GM19463 (cell line): Measurements from ENCODE around the gene TOR1A.

Source experiments
- ATAC-seq: cut with Tn5 transposase; IDR thresholded peaks from one replicate; pipeline ENCODE4 v1.9.1; 2021; ENCODE audit warnings: mild to moderate bottlenecking, moderate library complexity; ENCODE audit not compliant: unreplicated experiment

Gene TOR1A

GRCh38 chr9:129823935-129824601 lies at the start of gene TOR1A:
TSS of gene TOR1A (minus strand) at chr9:129824136. CDS start at chr9:129824085, 51 bp downstream.
- ATAC-seq, result peak; percentile 94

GRCh38 chr9:129871046-129871445 lies 47.1 kb upstream of the TOR1A start:
- ATAC-seq, result no peak

DNA sequence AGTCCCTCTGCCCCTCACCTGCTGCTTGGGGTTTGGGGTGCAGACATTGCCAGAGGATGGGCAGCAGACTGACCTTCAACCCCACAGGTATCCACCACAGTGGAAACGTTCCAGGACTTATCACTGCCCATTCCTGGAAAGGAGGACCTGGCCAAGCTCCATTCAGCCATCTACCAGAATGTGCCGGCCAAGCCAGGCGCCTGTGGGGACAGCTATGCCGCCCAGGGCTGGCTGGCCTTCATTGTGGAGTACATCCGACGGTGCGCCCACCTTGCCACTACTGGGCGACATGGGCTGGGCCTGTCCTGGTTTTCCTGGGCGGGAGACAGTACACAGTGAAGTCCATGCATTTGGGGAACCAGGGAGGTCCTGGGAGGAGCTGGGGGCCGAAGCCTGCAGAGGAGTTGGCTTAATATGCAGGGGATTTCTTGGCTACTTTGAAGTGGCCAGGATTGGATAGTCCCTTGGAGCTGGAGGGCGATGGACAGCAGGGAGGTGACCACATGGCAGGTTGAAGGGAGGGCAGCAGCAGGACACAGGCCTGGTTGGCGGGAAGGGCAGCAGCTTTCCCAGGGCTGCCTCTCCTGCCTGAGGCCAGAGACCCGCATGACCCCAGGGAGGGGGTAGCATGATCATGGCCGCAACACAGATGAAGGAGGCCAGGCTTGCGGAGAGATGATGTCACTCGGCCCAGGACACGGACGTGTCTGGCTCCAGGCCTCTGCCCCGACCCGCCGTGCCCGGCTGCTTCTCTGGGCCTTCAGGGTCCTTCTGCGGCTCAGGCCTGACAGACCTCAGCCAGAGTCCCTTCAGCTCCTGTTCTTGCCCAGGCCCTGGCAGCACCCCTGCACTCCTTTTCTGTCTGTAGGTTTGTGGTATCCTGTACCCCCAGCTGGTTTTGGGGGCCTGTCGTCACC lies 45.9 kb upstream of the TOR1A start:
- no peak for ATAC-seq

- ATAC-seq, result no peak
Measured at GRCh38 chr9:129868872-129869486, 45.0 kb upstream of the TOR1A start.

GRCh38 chr9:129868023-129868871 lies 44.3 kb upstream of the TOR1A start:
- no peak for ATAC-seq

DNA sequence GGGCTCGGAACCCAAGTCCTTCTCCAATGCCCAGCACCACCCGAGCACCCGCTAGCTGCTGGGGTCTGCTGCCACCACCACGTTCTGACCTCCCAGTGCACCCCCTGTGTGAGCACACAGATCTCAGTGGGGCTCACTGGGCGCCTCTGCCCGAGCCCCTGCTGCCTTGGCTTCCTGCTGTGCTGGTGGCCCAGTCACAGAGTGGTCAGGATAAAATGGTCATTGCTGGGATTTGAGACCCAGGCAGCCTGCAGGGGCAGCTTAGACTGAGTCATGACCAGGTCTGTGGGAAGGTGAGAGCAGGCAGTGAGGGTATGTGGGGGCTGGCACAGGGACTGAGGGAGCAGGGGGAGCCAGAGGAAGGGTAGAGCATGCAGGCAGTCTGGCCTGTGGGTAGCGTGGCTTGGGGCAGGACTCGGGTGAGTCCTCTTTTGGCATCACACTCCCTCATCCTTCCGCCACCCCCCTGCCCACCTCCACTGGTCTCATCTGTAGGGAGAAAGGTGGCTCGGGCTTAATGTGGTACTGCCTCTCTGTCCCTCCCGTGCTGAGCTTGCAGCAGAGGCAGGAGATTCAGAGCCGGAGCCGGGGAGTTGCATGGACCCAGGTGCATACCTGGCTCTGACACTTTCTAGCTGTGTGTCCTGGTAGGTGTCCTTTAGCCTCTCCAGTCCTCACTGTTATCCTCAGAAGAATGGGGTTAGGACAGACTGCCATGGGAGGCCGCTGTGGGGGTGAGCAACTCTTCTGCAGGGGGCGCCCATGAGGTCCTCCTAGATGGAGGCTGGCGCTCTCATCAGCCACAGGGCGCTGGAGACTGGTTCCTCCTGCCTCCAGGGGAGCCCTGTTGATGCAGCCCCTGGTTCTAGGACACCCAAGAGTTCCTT lies 43.4 kb upstream of the TOR1A start:
- no peak for ATAC-seq

DNA sequence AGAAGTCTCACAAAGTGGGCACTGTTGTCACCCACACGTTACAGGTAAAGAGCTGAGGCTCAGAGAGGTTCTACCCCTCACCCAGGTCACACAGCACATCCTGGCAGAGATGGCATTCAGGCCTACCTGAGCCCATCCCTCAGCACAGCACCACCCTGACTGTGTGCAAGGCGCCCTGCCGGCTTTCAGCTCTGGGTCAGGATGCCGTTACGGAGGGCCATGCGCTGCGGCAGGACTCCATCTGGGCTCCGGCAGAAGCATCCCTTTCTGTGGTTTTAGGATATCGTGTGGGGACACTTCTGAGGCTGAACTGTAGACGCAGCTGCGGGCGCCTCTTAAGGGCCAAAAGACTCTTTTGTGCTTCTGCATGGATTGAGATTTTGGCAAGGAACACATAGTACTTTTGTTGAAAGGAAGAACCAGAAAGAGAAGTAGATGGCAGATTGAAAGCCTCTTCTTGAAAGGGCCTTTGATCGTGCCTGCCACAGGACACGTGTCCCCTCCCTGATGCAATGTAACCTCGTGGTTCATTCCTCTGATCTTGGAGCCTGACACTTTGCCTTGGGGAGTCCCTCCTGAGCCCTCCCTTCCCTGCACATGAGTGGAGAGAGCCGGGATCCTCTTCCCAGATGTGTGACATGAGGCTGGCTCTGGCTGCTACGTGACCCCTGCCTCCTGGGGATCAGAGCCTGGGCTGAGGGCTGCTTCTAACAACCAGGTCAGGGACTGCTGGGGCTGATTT lies 42.6 kb upstream of the TOR1A start:
- ATAC-seq, result no peak

- no peak for ATAC-seq
Measured at GRCh38 chr9:129865668-129866320, 41.9 kb upstream of the TOR1A start.

DNA sequence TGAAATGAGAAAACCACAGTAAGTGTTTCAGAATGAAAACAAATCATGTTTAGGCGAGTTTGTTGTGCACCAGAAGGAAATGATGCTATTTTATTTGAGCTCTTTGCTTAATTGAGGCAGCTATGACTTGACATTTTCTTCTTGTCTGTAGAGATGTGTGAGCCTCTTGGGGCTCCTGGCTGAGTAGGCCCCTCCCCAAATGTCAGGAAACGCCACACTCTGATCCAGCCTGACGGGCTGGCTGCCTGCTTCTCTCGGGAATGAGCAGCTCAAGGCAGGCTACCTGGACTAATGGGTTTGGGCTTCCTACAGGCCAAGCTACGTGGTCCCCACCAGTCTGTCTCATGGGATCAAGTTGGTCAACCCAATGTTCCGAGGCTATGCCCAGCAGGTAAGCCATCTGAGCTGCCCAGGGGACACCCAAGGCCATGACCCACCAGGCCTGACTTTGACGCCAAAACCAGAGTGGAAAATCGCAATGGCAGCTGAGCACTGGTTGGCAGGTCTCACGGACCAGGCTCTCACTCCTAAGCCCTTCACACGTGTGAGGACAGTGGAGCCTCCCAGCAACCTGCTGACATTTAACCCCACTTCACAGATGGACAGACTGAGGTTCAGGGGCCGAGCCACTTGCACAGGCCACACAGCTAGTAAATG lies 41.2 kb upstream of the TOR1A start:
- ATAC-seq, result no peak

DNA sequence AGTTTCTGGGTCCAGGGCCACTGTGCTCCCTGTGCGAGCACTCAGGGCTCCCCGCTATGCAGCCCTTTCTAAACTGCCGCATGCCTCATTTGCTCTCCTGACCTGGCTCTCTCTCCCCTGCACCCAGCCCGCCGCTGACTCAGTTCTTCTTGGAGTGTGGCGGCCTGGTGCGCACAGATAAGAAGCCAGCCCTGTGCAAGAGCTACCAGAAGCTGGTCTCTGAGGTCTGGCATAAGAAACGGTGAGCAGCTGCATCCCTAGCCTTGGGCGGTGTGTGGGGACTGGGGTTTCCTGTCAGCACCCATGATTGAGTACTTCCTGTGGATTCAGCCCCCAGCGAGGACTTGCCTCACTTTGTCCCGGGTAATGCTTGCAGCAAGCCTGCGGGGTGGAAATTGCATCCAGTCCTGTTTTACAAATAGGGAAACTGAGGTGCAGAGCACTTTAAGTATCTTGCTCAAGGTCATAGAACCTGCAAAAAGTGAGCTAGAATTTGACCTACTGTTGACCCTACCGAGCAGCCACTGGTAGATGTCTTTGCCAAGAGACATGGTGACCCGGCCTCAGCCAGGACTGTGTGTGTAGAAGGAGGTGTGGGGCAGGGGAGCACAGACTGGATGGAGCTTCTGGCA lies 39.2 kb upstream of the TOR1A start:
- ATAC-seq, result no peak

- no peak for ATAC-seq
Measured at GRCh38 chr9:129861447-129861827, 37.5 kb upstream of the TOR1A start.

GRCh38 chr9:129860653-129861446 lies 36.9 kb upstream of the TOR1A start:
- ATAC-seq, result no peak

GRCh38 chr9:129858167-129858962 lies 34.4 kb upstream of the TOR1A start:
- no peak for ATAC-seq

DNA sequence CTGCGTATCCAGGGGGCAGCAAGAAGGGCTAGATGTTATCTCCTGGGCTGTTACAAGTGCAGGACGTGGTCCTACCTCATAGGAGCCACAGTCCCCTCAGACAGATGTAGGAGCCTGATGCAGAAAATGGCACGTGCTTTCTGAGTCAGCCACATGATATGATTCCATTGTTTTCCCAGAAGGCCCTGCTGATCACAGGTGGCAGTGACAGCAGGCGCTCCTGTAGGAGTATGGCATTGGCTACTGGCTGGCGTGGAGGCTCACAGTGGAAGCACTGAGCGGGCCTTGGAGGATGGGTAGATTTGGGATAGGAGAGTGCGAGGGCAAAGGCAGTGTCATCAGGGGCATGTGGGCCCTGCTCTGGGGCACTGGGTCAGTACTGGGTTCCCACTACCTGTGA lies 33.3 kb upstream of the TOR1A start:
- no peak for ATAC-seq

GRCh38 chr9:129854588-129855110 lies 30.7 kb upstream of the TOR1A start:
- ATAC-seq, result no peak

- no peak for ATAC-seq
Measured at GRCh38 chr9:129853614-129854013, 29.7 kb upstream of the TOR1A start.
